NCI-H2171 treated with DMSO at 0.1 percent for 48 hours (cell line): ENCODE measurements around the gene HEPHL1.
"Not testable (repeated sequence)": the region's sequence is repeated elsewhere in the genome, so short reads cannot be mapped to it uniquely, and the experiment has no call there.

ENCODE experiments used
- DNase-seq: peaks from one replicate; lab custom pipeline; 2025; lab: John Stamatoyannopoulos, UW

The HEPHL1 gene

DNA sequence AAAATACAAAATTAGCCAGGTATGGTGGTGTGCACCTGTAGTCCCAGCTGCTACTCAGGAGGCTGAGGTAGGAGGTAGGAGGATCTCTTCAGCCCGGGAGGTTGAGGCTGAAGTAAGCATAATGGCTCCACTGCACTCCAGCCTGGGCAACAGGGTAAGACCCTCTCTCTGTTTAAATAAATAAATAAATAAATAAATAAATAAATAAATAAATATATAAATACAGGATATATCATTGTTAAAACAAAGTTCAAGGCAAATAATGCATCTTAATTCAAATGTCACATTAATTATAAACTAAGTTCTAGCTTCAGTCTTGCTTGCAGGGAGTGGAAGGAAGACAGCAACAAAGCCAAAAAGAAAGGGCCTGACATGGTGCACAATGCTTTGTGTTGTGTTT is 63.0 kb downstream of the HEPHL1 start:
- no peak for DNase-seq

- DNase-seq = no peak
Observed at GRCh38 chr11:94088906-94089305, 67.8 kb downstream of the HEPHL1 start.

DNA sequence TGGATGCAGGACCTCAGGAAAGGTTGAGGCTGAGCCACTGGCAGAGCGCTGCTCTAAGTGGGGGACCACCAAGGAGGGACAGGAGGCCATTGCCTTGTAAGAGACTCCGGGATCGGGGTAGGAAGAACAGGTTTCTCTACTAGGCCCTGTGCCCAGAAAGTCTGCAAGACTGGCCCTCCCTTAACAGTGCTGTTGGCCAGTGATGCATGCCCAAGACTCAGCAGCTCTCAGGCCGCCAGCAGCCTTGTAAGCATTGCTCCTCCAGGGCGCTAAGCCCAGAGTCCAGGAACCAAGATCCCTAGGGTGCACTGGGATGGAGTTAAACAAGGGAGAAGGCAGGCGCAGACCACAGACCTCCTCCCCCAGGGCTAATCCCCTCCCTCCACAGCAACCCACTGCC is 68.2 kb downstream of the HEPHL1 start:
- DNase-seq = no peak

- DNase-seq = no peak
Observed at GRCh38 chr11:94090401-94090800, 69.2 kb downstream of the HEPHL1 start.

GRCh38 chr11:94091091-94091490 is 69.9 kb downstream of the HEPHL1 start:
- DNase-seq = no peak

- DNase-seq = no peak
Observed at GRCh38 chr11:94100253-94100652, 79.1 kb downstream of the HEPHL1 start.

GRCh38 chr11:94103471-94103870 is 82.3 kb downstream of the HEPHL1 start:
- DNase-seq = no peak

GRCh38 chr11:94104734-94105133 is 83.6 kb downstream of the HEPHL1 start:
- DNase-seq = no peak

- DNase-seq = no peak
Observed at GRCh38 chr11:94106716-94107115, 85.6 kb downstream of the HEPHL1 start.

GRCh38 chr11:94107363-94107762 is 86.2 kb downstream of the HEPHL1 start:
- DNase-seq = no peak

DNA sequence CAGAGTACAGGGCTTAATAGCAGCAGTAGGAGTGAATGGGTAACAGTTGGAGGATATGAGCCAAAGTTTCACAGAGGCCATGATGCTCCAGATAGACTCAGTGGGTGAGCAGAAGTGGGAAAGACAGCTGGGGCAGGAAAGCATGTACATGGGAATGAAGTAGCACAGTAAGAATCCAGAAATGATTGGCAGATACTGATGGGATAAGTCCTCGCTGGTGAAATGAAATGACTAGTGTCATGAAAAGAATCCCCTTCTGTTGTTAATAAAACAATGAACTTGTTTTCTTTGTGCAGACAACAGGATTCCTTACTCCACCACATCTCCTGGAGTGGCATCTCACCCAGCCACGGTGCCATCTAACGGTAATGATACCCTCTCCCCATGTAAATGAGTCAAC is 90.1 kb downstream of the HEPHL1 start:
- DNase-seq = no peak

- peak; percentile 44 for DNase-seq
Observed at GRCh38 chr11:94111660-94112059, 90.5 kb downstream of the HEPHL1 start.

GRCh38 chr11:94112206-94112953 is 91.2 kb downstream of the HEPHL1 start:
- no peak for DNase-seq

DNA sequence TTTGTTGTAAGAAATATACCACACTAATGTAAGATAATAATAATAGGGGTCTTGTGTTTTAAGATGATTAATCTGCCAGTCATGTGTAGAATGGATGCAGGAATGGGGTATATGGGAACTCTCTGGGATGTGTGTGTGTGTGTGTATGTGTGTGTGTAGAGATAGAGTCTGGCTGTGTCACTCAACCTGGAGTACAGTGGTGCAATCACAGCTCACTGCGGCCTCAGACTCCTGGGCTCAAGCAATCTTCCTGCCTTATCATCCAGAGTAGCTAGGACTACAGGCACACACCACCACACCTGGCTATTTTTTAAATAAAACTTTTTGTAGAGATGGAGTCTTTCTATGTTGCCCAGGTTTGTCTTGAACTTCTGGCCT is 96.0 kb downstream of the HEPHL1 start:
- no peak for DNase-seq

DNA sequence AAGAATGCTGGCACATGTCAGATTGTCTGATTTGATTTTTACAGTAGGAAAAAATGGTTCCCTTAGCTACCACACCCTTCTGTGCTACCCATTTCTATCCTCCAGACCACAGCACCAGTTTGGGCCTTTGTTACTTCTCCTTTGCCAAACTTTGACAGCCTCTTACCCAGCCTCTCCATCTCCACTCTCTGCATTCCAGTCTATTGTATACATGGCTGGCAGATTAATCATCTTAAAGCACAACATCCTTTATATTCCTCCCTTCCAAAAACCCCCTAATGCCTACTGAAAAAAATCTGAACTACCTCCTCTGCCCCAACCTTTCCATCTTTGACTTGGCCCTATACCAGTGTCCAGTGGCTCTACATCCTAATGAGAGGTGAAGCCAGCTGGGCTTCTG is 96.7 kb downstream of the HEPHL1 start:
- DNase-seq = no peak

DNA sequence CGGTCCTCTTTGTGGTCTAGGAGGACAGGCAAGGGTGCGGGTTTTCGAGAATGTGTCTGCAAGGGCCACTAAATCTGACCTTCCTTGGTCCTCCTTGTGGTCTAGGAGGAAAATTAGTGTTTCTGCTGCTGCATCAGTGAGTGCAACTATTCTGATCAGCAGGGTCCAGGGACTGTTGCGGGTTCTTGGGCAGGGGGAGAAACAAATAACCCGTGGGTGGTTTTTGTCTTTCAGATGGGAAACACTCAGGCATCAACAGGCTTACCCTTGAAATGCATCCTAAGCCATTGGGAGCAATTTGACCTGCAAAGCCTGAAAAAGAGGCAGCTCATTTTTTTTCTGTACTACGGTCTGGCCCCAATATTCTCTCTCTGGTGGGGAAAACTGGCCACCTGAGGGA is 98.5 kb downstream of the HEPHL1 start:
- not testable (repeated sequence) for DNase-seq

DNA sequence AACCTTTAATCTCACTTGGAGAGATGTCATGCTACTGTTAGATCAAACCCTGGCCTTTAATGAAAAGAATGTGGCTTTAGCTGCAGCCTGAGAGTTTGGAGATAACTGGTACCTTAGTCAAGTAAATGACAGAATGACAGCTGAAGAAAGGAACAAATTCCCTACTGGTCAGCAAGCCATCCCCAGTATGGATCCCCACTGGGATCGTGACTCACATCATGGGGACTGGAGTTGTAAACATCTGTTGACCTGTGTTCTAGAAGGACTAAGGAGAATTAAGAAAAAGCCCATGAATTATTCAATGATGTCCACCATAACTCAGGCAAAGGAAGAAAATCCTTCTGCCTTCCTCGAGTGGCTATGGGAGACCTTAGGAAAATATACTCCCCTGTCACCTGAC is 99.4 kb downstream of the HEPHL1 start:
- DNase-seq = not testable (repeated sequence)

GRCh38 chr11:94120946-94121345 is 99.8 kb downstream of the HEPHL1 start:
- DNase-seq = no peak

DNA sequence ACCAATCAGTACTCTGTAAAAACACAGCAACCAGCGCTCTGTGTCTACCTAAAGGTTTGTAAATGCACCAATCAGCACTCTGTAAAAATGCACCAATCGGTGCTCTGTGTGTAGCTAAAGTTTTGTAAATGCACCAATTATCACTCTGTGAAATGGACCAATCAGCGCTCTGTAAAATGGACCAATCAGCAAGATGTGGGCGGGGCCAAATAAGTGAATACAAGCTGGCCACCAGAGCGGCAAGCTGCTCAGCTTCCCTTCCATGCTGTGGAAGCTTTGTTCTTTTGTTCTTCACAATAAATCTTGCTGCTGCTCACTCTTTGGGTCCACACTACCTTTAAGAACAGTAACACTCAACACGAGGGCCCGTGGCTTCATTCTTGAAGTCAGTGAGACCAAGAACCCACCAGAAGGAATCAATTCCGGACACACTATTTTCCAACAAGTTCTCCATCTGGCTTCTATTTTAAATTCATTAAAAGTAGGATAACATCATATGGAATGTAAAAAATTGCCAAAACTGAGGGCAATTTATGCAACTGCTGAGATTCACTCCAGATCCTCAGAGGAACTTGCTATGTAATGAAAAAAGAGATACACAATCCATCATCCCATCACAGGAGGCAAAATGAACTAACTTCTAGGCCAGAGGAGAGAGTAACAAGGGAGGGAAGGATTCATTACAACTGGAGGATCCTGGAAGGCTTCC is 104.4 kb downstream of the HEPHL1 start:
- no peak for DNase-seq

GRCh38 chr11:94127638-94128037 is 106.5 kb downstream of the HEPHL1 start:
- DNase-seq = no peak

GRCh38 chr11:94128291-94128745 is 107.2 kb downstream of the HEPHL1 start:
- peak; percentile 67 for DNase-seq

DNA sequence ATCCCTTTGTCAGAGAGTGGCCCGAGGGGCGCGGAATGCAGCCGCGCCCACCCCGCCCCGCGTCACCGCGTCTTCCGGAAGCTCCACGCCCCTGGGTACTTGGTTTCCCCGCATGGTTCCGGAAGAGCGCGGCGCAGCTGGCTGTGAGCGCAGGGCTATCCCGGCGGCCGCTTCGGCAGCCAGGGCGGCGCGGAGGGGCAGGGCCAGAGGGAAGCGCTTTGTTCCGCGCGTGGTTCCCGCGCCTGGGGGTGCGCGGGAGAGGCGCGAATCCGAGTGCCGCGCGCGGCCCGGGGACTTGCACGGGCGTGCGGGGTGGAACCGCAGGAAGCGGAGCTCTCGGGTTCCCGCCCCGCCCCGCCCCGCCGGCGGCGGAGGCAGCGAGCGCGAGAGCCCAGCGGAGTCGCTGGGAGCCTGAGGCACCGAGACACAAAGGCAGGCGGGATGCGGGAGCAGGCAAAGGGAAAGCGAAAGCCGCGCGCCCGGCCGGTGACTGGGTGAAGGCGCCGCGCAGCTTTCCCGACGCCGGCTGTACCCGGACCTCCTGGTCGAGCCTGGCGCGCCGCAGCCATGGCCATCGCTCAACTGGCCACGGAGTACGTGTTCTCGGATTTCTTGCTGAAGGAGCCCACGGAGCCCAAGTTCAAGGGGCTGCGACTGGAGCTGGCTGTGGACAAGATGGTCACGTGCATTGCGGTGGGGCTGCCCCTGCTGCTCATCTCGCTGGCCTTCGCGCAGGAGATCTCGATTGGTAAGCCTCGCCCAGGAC is 107.8 kb downstream of the HEPHL1 start, which contains the start of gene PANX1:
TSS of gene PANX1 (plus strand) at position 96 of the 766 bp plus-strand sequence. CDS start at position 568, 472 bp downstream.
- peak; percentile 91 for DNase-seq
